Muscle of leg (tissue), 11 donors: ENCODE data around the gene CRYBG1. TPM values are rescaled to one million over a fixed set of nuclear protein-coding genes. Genes with fewer than 3 reads are reported as not detected.
A peak's percentile ranks its signal among the peaks of the same experiment; 100 is the strongest.

Source experiments
- DNase-seq: peaks from one replicate; pipeline ENCODE4 v3.0.0; 2013
- H3K27ac ChIP-seq: one replicate; pipeline ENCODE4 v1.5.1; 2013; ENCODE audit warnings: mild to moderate bottlenecking, low read length, control low read depth
- H3K27me3 ChIP-seq: one replicate; pipeline ENCODE4 v1.6.1; 2013; ENCODE audit warnings: low read length; ENCODE audit not compliant: control insufficient read depth, insufficient read depth
- H3K36me3 ChIP-seq: one replicate; pipeline ENCODE4 v1.6.1; 2013; ENCODE audit warnings: low read length; ENCODE audit not compliant: control insufficient read depth, insufficient read depth
- H3K4me1 ChIP-seq: one replicate; pipeline ENCODE4 v1.6.1; 2013; ENCODE audit warnings: low read length; ENCODE audit not compliant: control insufficient read depth, insufficient read depth
- H3K4me3 ChIP-seq: one replicate; pipeline ENCODE4 v1.5.1; 2013; ENCODE audit warnings: low read length, control low read depth
- H3K9me3 ChIP-seq: replicated peaks from 2 replicates; pipeline ENCODE4 v1.6.1; 2013; ENCODE audit warnings: low read depth, low read length; ENCODE audit not compliant: control insufficient read depth
- WGBS: methylation state at CpG from one replicate; pipeline ENCODE4 v1.1.5; 2013; ENCODE audit warnings: missing lambda C conversion rate; ENCODE audit not compliant: insufficient coverage; 5-methylcytosine and 5-hydroxymethylcytosine counted together
- polyA plus RNA-seq, 8 donors: library from polyadenylated mRNA; unstranded; fragments of 120-200 nt; gene quantifications; one replicate each; pipeline versions ENCODE4 v1.2.1 to v1.2.3, GENCODE V29; 2013; ENCODE audit warnings: inconsistent platforms in 1 of 8, low replicate concordance in 1 of 8; ENCODE audit not compliant: insufficient read length in 8 of 8, insufficient read depth in 1 of 8
- total RNA-seq: library from RNA; stranded (reverse); fragments of 120-200 nt; gene quantifications from one replicate; pipeline ENCODE4 v1.2.4, GENCODE V29; 2013

CRYBG1 gene
- total and polyA plus RNA-seq, 9 donors = 1.9 to 5.4 (median 2.3) TPM

DNA sequence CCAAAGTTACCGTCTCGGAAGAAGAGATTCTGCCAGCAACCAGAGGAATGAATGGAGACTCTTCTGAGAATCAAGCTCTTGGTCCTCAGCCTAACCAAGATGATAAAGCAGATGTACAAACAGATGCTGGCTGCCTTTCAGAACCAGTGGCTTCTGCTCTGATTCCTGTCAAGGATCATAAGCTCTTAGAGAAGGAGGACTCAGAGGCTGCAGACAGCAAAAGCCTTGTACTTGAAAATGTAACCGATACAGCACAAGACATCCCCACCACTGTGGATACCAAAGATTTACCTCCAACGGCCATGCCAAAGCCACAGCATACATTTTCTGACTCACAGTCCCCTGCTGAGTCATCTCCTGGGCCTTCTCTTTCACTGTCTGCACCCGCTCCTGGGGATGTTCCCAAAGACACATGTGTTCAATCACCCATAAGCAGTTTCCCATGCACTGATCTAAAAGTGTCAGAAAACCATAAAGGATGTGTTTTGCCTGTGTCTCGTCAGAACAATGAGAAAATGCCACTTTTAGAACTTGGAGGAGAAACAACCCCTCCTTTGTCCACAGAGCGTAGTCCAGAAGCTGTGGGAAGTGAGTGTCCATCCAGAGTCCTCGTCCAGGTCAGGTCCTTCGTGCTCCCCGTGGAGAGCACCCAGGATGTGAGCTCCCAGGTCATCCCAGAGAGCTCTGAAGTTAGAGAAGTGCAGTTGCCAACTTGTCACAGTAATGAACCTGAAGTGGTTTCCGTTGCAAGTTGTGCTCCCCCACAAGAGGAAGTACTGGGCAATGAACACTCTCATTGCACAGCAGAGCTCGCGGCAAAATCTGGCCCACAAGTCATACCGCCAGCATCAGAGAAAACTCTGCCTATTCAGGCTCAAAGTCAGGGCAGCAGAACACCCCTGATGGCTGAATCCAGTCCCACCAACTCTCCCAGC lies 159.2 kb downstream of the CRYBG1 start:
- WGBS = 71% methylated on average over 12 of the region's 14 CpGs
- no peaks in the 10 kb centered on the region for H3K36me3 ChIP-seq
- peak overlapping the region; percentile 53 for H3K27ac ChIP-seq
- H3K9me3 ChIP-seq = no peaks in the 10 kb centered on the region
- H3K4me3 ChIP-seq = no peak overlapping the region
- H3K27me3 ChIP-seq = peaks cover 6% of the 10 kb centered on the region
- no peaks in the 10 kb centered on the region for H3K4me1 ChIP-seq
- DNase-seq = peak; percentile 49

DNA sequence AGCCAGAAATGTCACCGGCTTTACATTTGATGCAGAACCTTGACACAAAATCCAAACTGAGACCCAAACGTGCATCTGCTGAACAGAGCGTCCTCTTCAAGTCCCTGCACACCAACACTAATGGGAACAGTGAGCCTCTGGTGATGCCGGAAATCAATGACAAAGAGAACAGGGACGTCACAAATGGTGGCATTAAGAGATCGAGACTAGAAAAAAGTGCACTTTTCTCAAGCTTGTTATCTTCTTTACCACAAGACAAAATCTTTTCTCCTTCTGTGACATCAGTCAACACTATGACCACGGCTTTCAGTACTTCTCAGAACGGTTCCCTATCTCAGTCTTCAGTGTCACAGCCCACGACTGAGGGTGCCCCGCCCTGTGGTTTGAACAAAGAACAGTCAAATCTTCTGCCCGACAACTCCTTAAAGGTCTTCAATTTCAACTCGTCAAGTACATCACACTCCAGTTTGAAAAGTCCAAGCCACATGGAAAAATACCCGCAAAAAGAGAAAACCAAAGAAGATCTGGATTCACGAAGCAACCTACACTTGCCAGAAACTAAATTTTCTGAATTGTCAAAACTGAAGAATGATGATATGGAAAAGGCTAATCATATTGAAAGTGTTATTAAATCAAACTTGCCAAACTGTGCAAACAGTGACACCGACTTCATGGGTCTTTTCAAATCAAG lies 160.3 kb downstream of the CRYBG1 start:
- Histone ChIP-seq H3K27me3 (peaks cover 4% of the 10 kb centered on the region), H3K4me3 (no peak overlapping the region), H3K4me1 (no peaks in the 10 kb centered on the region), H3K9me3 (no peaks in the 10 kb centered on the region), H3K36me3 (no peaks in the 10 kb centered on the region), H3K27ac (no peak overlapping the region)
- 75% methylated on average over 9 of the region's 15 CpGs for WGBS
- peak; percentile 23 for DNase-seq

DNA sequence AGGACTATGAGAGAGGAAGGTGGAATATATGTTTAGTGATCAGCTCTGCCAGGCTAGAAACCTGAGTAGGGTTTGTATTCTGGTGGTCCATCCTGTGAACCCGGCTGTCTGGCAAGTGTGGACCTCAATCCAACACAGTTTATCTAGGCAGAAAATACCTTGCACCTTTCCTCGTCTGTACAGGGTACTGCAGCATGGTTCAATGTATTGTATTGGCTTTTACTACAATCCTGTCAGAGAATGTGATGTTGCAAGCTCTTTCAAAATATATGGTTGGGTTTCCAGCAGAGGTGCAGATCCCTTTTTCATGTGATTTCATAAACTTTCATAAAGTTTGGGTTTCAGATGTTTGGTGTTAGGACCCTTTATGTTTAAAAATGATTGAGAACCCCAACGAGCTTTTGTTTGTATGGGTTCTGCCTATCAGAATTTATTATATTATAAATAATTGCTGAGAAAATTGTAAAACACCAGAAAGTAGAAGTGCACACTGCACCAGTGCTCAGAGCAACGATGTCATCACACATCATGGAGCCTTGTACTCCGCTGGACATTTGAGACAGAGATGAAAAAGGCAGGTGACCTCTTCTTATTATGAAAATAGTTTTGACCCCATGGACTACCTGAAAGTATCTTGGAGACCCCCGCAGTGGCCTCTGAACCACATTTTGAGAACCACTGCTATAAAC lies 162.2 kb downstream of the CRYBG1 start:
- WGBS = no CpG with 5 or more reads among the region's 6 CpGs
- peaks cover 4% of the 10 kb centered on the region for H3K27me3 ChIP-seq
- H3K36me3 ChIP-seq = no peaks in the 10 kb centered on the region
- H3K27ac ChIP-seq = no peak overlapping the region
- no peaks in the 10 kb centered on the region for H3K9me3 ChIP-seq
- no peak for DNase-seq
- H3K4me3 ChIP-seq = no peak overlapping the region
- H3K4me1 ChIP-seq = no peaks in the 10 kb centered on the region

DNA sequence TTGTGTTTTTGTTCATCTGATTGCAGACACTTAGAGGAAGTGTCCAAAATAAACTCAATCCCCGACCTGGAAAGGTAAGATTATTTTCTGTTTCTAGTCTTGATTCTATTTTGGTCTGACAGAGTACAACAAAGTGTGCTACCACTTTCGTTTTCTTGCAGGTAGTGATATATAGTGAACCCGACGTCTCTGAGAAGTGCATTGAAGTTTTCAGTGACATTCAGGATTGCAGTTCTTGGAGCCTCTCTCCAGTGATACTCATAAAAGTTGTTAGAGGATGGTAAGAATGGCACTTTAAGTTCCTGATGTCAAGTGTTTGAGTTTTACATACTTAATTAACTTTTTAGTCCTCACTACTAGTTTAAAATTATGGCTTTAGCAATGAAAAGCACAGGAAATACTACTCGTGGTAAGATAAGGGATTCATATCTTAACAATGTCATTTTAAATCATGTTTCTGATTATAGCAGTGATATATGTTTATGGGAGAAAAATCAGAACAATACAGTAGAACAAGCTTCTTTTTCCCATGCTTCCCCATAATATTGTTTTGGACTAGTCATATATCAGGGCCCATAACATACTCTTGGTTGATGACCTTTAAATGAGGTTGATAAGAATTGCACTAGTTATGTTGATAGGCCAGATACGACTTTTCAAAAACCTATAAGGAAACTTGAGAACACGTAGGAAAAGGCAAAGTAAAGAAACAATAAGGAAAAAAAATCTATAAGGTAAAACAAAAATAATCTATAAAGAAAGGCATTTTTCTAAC lies 164.8 kb downstream of the CRYBG1 start:
- no peak overlapping the region for H3K4me3 ChIP-seq
- no peaks in the 10 kb centered on the region for H3K27me3 ChIP-seq
- no CpG with 5 or more reads among the region's 7 CpGs for WGBS
- no peak overlapping the region for H3K27ac ChIP-seq
- H3K36me3 ChIP-seq = no peaks in the 10 kb centered on the region
- no peaks in the 10 kb centered on the region for H3K9me3 ChIP-seq
- no peak for DNase-seq
- H3K4me1 ChIP-seq = no peaks in the 10 kb centered on the region

DNA sequence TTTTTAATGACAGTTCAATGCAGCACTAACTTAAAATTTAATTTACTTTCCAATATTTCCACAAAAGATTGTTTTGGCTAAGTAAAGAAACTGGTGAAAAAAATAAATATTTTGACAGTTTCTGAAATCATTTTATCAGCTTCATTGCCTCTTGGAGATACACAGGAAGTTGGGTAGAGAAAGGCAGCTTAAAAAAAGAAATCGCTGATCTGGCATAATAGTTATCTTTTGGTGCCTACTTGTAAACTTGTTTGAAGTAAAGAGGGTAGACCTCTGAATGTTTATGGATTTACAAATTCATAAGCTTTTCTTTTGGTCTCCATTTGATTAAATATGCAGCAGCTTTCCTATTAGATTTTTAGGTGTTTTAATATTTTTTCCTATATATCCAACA lies 165.4 kb downstream of the CRYBG1 start:
- H3K4me3 ChIP-seq = no peak overlapping the region
- no peaks in the 10 kb centered on the region for H3K27me3 ChIP-seq
- no peaks in the 10 kb centered on the region for H3K4me1 ChIP-seq
- H3K36me3 ChIP-seq = no peaks in the 10 kb centered on the region
- no peak for DNase-seq
- no peak overlapping the region for H3K27ac ChIP-seq
- WGBS = no CpG with 5 or more reads among the region's 1 CpG
- no peaks in the 10 kb centered on the region for H3K9me3 ChIP-seq

DNA sequence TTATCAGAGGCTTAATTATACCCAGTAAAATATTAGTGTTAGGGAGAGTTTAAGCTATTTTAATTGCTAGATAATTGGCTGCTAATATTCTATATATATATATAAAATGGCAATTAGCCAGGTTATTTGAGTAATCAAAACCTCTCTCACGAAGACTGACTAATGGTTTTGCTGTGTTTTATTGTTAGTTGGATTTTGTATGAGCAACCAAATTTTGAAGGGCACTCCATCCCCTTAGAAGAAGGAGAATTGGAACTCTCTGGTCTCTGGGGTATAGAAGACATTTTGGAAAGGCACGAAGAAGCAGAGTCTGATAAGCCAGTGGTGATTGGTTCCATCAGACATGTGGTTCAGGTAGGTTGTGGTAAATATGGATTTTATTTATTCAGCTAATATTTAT lies 166.6 kb downstream of the CRYBG1 start:
- Histone ChIP-seq H3K27ac (no peak overlapping the region), H3K36me3 (no peaks in the 10 kb centered on the region)
- no CpG with 5 or more reads among the region's 2 CpGs for WGBS

DNA sequence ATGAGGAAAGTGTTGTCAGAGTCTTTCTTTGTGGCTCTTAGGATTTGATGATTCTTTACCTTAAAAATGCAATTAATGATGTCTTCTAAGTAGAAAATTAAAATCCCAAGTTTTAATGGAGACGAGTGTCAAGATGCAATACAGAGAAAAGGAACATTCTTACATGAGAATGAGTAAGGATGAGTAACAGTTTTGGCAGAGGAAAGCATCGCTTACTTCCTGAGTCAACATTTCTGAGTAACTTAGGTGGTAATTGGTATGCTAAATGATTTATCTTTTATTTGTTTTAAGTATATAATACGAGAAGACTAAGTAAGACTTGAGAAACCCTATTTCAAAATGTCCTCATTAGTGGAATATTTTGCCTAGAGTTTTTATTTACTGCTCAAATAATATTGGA lies 167.5 kb downstream of the CRYBG1 start:
- H3K36me3 ChIP-seq = no peaks in the 10 kb centered on the region
- no peaks in the 10 kb centered on the region for H3K9me3 ChIP-seq
- H3K27ac ChIP-seq = no peak overlapping the region
- H3K4me1 ChIP-seq = no peaks in the 10 kb centered on the region
- peaks cover under 1% of the 10 kb centered on the region for H3K27me3 ChIP-seq
- WGBS = no CpG with 5 or more reads among the region's 3 CpGs
- no peak overlapping the region for H3K4me3 ChIP-seq
- DNase-seq = no peak

More for the DNA sequence above, 166.6 kb downstream of the CRYBG1 start:
- H3K4me1 ChIP-seq = no peaks in the 10 kb centered on the region
- DNase-seq = no peak
- H3K9me3 ChIP-seq = no peaks in the 10 kb centered on the region
- H3K4me3 ChIP-seq = no peak overlapping the region
- H3K27me3 ChIP-seq = no peaks in the 10 kb centered on the region

DNA sequence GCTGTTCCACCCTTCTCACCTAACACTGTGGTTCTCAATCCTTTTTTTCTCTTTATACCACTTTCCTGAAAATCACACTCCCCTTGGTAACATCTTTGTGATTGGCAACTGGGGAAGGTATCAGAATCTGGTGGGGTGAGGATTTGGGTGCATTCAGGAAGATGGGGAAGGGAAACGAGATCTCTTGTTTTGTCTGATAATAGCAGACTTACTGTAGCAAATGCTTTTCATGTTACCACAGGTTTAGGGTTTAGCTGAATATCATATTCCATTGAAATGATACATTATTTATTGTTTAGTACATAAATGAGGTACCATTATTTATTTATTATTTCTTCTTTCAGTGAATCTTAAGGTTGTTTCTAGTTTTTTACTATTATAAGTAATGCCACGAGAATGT lies 168.0 kb downstream of the CRYBG1 start:
- peaks cover 2% of the 10 kb centered on the region for H3K27me3 ChIP-seq
- DNase-seq = no peak
- no peak overlapping the region for H3K27ac ChIP-seq
- no peak overlapping the region for H3K4me3 ChIP-seq
- no peaks in the 10 kb centered on the region for H3K4me1 ChIP-seq
- no CpG with 5 or more reads among the region's 2 CpGs for WGBS
- H3K9me3 ChIP-seq = no peaks in the 10 kb centered on the region
- no peaks in the 10 kb centered on the region for H3K36me3 ChIP-seq

DNA sequence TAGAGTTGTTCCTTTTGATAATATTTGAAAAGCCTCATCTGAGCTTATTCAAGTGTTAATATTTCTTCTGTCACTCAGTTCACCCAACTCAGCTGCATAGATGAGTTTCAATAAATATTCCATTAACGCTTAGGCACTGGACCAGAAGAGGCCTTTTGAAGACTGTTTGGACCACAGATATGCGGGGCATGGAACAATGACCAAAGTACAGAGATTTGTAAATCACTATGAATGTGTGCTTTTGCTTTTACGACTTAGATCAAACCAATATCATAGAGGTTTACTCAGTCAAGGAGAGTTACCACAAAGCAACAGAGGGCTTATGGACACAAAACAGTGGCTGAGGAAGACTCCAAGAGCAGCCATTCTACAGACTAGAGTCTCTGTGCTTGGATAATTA lies 168.9 kb downstream of the CRYBG1 start:
- H3K4me1 ChIP-seq = no peaks in the 10 kb centered on the region
- no peak overlapping the region for H3K4me3 ChIP-seq
- WGBS = 100% methylated on average over 1 of the region's 3 CpGs
- no peak for DNase-seq
- peaks cover 2% of the 10 kb centered on the region for H3K27me3 ChIP-seq
- H3K36me3 ChIP-seq = no peaks in the 10 kb centered on the region
- H3K27ac ChIP-seq = no peak overlapping the region
- no peaks in the 10 kb centered on the region for H3K9me3 ChIP-seq
